Naive thymus-derived CD8-positive, alpha-beta T cell (primary cell): ENCODE data around the gene ASH1L. TPM values are rescaled to one million over a fixed set of nuclear protein-coding genes. Genes with fewer than 3 reads are reported as not detected.
A peak's percentile ranks its signal among the peaks of the same experiment; 100 is the strongest.
"Not testable (repeated sequence)": the region's sequence is repeated elsewhere in the genome, so short reads cannot be mapped to it uniquely, and the experiment has no call there.

Experiments
- ATAC-seq, 2 donors: fragments of 150-1000 bp; cut with Tn5 transposase in 1 of 2; sonication (Bioruptor Pico), chemical (Tn5 transposase) in 1 of 2; 1 replicate in 1 of 2; 2 replicates in 1 of 2; pipeline ENCODE4 v1.10.0; 2021; ENCODE audit warnings: mild to moderate bottlenecking in 2 of 2, moderate library complexity in 2 of 2
- POLR2A ChIA-PET: fragments of 350-600 bp; sonication (Branson Sonifier 250); formaldehyde crosslinking; loops from one replicate; lab custom pipeline; 2021; ENCODE audit warnings: antibody characterized with exemption; lab: Charles Lee
- DNase-seq, 10 donors: peaks; one replicate each; pipeline versions ENCODE4 v3.0.0 to v3.0.0-alpha.2; 2020 to 2022
- H3K27ac Mint-ChIP-seq, 10 donors: one replicate each; pipeline ENCODE4 v1.8.0; 2020 to 2022; ENCODE audit warnings: mild to moderate bottlenecking in 10 of 10, mixed read lengths in 10 of 10, moderate library complexity in 4 of 10, inconsistent platforms in 1 of 10
- H3K27me3 Mint-ChIP-seq, 5 donors: one replicate each; pipeline ENCODE4 v1.8.0; 2021 to 2022; ENCODE audit warnings: mixed read lengths in 5 of 5
- H3K36me3 Mint-ChIP-seq, 3 donors: one replicate each; pipeline ENCODE4 v1.8.0; 2020 to 2022; ENCODE audit warnings: mixed read lengths in 3 of 3, mild to moderate bottlenecking in 2 of 3, inconsistent platforms in 1 of 3
- H3K4me1 Mint-ChIP-seq, 4 donors: one replicate each; pipeline ENCODE4 v1.8.0; 2021 to 2022; ENCODE audit warnings: mixed read lengths in 4 of 4
- H3K4me3 Mint-ChIP-seq, 10 donors: one replicate each; pipeline ENCODE4 v1.8.0; 2020 to 2022; ENCODE audit warnings: mild to moderate bottlenecking in 10 of 10, mixed read lengths in 10 of 10, moderate library complexity in 6 of 10, inconsistent platforms in 1 of 10
- H3K9me3 Mint-ChIP-seq, 9 donors: one replicate each; pipeline ENCODE4 v1.8.0; 2020 to 2022; ENCODE audit warnings: mixed read lengths in 9 of 9, mild to moderate bottlenecking in 3 of 9, inconsistent platforms in 1 of 9, moderate library complexity in 1 of 9
- polyA plus RNA-seq, 3 donors: library from polyadenylated mRNA; unstranded; fragments of 300-500 nt; fragmentation: Illumina TruSeq; gene quantifications; one replicate each; pipeline ENCODE4 v1.2.3, GENCODE V29; 2021
- total RNA-seq, 8 experiments: library from RNA in 2 of 8; stranded (reverse) in 2 of 8; gene quantifications; one replicate each; pipeline ENCODE4 v1.2.3 and lab custom pipeline; 2021 to 2026

ASH1L gene
- total RNA-seq (100 to 1,000 TPM in 1 of 2 experiments, 10 to 100 TPM in 1; 96.5 to 102 TPM), polyA plus RNA-seq (10 to 100 TPM; 12.2 to 22.0 (median 13.9) TPM), total RNA-seq (lab: John Stamatoyannopoulos, UW) (151 to 403 (median 284) reads per million in 6 experiments)

DNA sequence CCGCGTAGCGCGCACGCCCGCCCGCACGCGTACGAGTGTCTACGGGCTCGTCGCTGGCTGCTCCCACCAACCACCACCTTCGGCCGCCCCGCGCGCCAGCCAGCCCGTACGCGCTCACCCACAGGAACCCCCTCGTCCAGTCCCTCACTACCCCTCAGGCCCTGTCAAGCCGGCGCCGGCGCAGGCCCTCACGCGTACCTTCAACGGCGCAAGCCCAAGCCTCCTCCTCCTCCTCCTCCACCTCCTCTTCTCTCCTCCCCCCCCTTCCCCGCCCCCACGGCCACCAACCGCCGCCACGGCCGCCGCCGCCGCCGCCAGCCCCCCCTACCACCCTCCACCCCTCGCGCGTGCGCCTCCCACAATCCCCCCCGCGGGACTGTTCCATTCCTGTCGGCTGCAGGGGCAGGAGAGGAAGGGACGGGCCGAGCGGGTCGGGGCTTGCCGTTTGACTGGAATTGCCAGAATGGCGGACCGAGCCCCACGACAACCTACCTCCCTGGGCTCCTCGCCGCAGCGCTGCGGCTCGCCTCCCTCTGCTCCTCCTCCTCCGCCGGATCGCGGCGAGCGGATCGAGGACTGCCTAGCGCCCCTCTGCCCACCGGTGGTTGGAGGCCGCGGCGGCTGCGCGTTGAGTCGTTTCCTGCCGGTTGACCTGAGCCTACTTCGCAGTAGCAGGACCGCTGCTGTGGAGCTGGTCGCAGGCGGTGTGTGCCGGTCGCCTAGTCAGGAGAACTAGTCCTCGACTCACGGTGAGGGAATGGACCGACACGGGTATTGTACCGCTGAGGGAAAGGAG lies at the start of gene ASH1L:
Gene ASH1L, minus strand, starts transcription at position 223 of the 796 bp plus-strand sequence. CDS start 41,284 bp downstream, outside the sequence.
- Mint-ChIP-seq H3K27me3 (no peaks in the 10 kb centered on the region), H3K9me3 (no peaks in the 10 kb centered on the region), H3K27ac (peak within 1 kb of the TSS; percentile 95 to 100 (median 98)), H3K36me3 (peaks cover 2 to 14% (median 7%) of the 10 kb centered on the region in 3 donors), H3K4me1 (peaks cover 19 to 59% (median 52%) of the 10 kb centered on the region in 4 donors), H3K4me3 (peak within 1 kb of the TSS; percentile 97 to 100 (median 98))
- ATAC-seq (peak; percentile 77 to 79), DNase-seq (peak; percentile 83 to 96 (median 91))
- POLR2A ChIA-PET = interaction anchor here (0.5 to 1.8 kb wide), 14 partner anchors 9 to 368 kb away, joined by 3 to 9 read pairs (median 4); partner anchors contain the start of genes MSTO1 and SCAMP3

DNA sequence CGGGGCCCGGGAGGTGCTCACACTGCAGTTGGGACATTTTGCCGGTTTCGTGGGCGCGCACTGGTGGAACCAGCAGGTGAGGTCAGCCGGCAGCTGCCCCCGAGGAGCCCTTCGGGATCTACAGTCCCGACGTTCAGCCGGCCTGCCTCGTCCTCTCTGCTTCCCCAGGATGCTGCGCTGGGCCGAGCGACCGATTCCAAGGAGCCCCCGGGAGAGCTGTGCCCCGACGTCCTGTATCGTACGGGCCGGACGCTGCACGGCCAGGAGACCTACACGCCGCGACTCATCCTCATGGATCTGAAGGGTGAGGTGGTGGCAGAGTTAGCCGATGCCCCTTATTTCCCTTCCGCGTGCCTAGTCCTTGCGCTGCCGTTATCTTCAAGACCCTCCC lies 47.6 kb upstream of the ASH1L start:
- peaks cover 0 to 20% (median 0%) of the 10 kb centered on the region in 3 donors for H3K36me3 Mint-ChIP-seq
- not testable (repeated sequence) for DNase-seq, H3K9me3 Mint-ChIP-seq, H3K27me3 Mint-ChIP-seq, H3K4me1 Mint-ChIP-seq
- ATAC-seq = peak; percentile 9 to 16
- H3K4me3 Mint-ChIP-seq = peak overlapping the region in 9 of 10 donors; percentile 92 to 100 (median 97)
- peak overlapping the region in 5 of 10 donors; percentile 89 to 98 (median 95) for H3K27ac Mint-ChIP-seq
- POLR2A ChIA-PET = interaction anchor here (0.9 to 1.4 kb wide), 4 partner anchors 47 to 380 kb away, joined by 3 to 6 read pairs (median 3); partner anchors contain the start of genes ASH1L and CLK2

GRCh38 chr1:155609515-155610256 lies 47.1 kb upstream of the ASH1L start, which contains the start of gene MSTO1:
TSS of gene MSTO1 (plus strand) at chr1:155610218. CDS start at chr1:155610249, 31 bp downstream.
- Mint-ChIP-seq H3K27me3 (no peaks in the 10 kb centered on the region), H3K9me3 (no peaks in the 10 kb centered on the region), H3K4me3 (peak within 1 kb of the TSS; percentile 92 to 100 (median 96)), H3K4me1 (peaks cover 0 to 8% (median 5%) of the 10 kb centered on the region in 4 donors), H3K27ac (peak within 1 kb of the TSS; percentile 74 to 98 (median 93)), H3K36me3 (peaks cover 0 to 17% (median 0%) of the 10 kb centered on the region in 3 donors)
- POLR2A ChIA-PET = interaction anchor here (0.6 to 1.4 kb wide), 6 partner anchors 9 to 1394 kb away, joined by 3 to 6 read pairs (median 3); partner anchors contain the start of genes ASH1L and CLK2
- DNase-seq (peak; percentile 81 to 96 (median 90)), ATAC-seq (peak; percentile 94 to 97)

- Mint-ChIP-seq H3K4me1 (peaks cover 0 to 8% (median 5%) of the 10 kb centered on the region in 4 donors), H3K9me3 (no peaks in the 10 kb centered on the region), H3K4me3 (peak overlapping the region in 6 of 10 donors; percentile 15 to 70 (median 60)), H3K36me3 (peaks cover 0 to 14% (median 0%) of the 10 kb centered on the region in 3 donors), H3K27ac (peak overlapping the region in 2 of 10 donors; percentile 29 to 41), H3K27me3 (no peaks in the 10 kb centered on the region)
- ATAC-seq (no peak), DNase-seq (no peak)
- POLR2A ChIA-PET = interaction anchor here (0.8 to 1.4 kb wide), 2 partner anchors 10 to 365 kb away, joined by 3 to 6 read pairs; no protein-coding TSS in a partner anchor
These were observed 46.3 kb upstream of the ASH1L start for GRCh38 chr1:155608888-155609225.

GRCh38 chr1:155607708-155608107 lies 45.1 kb upstream of the ASH1L start:
- Mint-ChIP-seq H3K27ac (peak overlapping the region in 1 of 10 donors; percentile 20), H3K4me3 (peak overlapping the region in 3 of 10 donors; percentile 19 to 68 (median 57))
- POLR2A ChIA-PET = interaction anchor here (1.4 kb wide), 1 partner anchor 45 kb away, joined by 6 read pairs; the partner anchor contains the start of gene ASH1L

GRCh38 chr1:155599828-155600572 lies 37.4 kb upstream of the ASH1L start:
- H3K27ac Mint-ChIP-seq, H3K27me3 Mint-ChIP-seq, H3K9me3 Mint-ChIP-seq, DNase-seq, H3K36me3 Mint-ChIP-seq, ATAC-seq, H3K4me3 Mint-ChIP-seq: not testable (repeated sequence)
- POLR2A ChIA-PET = interaction anchor here (1.4 kb wide), 1 partner anchor 10 kb away, joined by 3 read pairs; the partner anchor contains the start of gene MSTO1
- H3K4me1 Mint-ChIP-seq = peaks cover 0 to 11% (median 7%) of the 10 kb centered on the region in 4 donors

More at GRCh38 chr1:155607708-155608107, 45.1 kb upstream of the ASH1L start:
- Mint-ChIP-seq H3K4me1 (peaks cover 0 to 6% (median 5%) of the 10 kb centered on the region in 4 donors), H3K36me3 (peaks cover 0 to 8% (median 0%) of the 10 kb centered on the region in 3 donors), H3K9me3 (no peaks in the 10 kb centered on the region), H3K27me3 (no peaks in the 10 kb centered on the region)
- DNase-seq (no peak), ATAC-seq (no peak)

DNA sequence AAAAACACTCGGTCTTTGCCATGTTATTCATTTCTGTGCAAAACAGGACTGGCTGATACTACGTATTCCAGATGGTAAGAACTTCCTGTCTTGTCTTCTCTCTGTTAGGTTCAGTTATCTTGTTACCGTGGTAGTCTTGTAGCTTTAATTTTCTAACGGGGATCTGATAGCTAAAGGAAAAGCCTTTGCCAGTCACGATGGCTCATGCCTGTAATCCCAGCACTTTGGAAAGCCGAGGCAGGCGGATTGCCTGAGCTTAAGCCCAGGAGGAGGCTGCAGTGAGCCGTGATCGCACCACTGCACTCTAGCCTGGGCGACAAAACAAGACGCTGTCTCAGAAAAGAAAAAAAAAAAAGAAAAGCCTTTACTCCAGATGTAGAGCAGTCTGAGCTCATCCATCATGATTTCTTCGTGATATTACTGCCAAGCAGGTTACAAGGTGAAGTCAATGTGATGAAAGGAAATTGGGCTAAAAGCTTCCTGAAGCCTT lies 36.3 kb upstream of the ASH1L start:
- Mint-ChIP-seq H3K36me3 (no peaks in the 10 kb centered on the region), H3K27ac (peak overlapping the region; percentile 80 to 95 (median 90)), H3K4me1 (peaks cover 0 to 11% (median 7%) of the 10 kb centered on the region in 4 donors), H3K4me3 (peak overlapping the region; percentile 73 to 90 (median 82)), H3K27me3 (no peaks in the 10 kb centered on the region), H3K9me3 (no peaks in the 10 kb centered on the region)
- peak in 3 of 10 donors; percentile 11 to 27 (median 26) for DNase-seq
- ATAC-seq = peak; percentile 85 to 89
- POLR2A ChIA-PET = interaction anchor here (0.6 to 2.0 kb wide), 4 partner anchors 10 to 379 kb away, joined by 3 to 7 read pairs (median 3); partner anchors contain the start of gene SCAMP3

- Mint-ChIP-seq H3K4me1 (peaks cover 0 to 14% (median 7%) of the 10 kb centered on the region in 4 donors), H3K36me3 (no peaks in the 10 kb centered on the region), H3K4me3 (no peak overlapping the region), H3K9me3 (no peaks in the 10 kb centered on the region), H3K27me3 (no peaks in the 10 kb centered on the region), H3K27ac (peak overlapping the region in 1 of 10 donors; percentile 60)
- ATAC-seq (no peak), DNase-seq (no peak)
- POLR2A ChIA-PET = no interaction called here
These were observed 34.3 kb upstream of the ASH1L start for GRCh38 chr1:155596864-155597263.

DNA sequence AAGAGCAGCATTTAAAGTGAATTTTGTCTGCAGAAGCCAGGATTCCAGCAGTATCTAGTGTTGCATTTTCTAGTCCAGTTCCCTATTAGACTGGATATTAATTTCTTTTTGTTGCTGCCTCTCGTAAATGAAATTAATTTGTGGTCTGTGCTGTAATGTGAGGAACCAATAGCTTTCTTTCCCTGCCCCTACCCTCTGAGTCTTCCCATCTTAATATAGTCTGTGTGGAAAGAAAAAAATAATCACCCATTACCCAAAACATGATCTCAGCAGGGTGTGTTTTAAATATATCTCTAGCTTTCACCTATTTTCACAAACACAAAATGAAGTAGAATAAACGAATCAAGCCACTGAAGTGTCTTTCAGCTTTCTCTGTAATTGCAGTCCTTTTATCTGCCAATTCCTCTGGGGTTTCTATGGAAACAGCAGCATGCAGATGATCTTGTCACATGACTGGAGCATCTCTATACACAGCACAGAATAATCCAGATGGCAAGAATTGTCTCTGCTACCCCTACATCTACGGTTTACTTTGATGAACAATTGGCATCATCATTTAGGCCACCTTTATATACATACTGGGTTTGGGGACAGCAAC lies 33.4 kb upstream of the ASH1L start:
- DNase-seq, H3K36me3 Mint-ChIP-seq, H3K9me3 Mint-ChIP-seq, ATAC-seq, POLR2A ChIA-PET, H3K4me3 Mint-ChIP-seq, H3K27me3 Mint-ChIP-seq: not testable (repeated sequence)
- H3K27ac Mint-ChIP-seq = peak overlapping the region in 1 of 10 donors; percentile 26
- H3K4me1 Mint-ChIP-seq = peaks cover 0 to 14% (median 7%) of the 10 kb centered on the region in 4 donors

DNA sequence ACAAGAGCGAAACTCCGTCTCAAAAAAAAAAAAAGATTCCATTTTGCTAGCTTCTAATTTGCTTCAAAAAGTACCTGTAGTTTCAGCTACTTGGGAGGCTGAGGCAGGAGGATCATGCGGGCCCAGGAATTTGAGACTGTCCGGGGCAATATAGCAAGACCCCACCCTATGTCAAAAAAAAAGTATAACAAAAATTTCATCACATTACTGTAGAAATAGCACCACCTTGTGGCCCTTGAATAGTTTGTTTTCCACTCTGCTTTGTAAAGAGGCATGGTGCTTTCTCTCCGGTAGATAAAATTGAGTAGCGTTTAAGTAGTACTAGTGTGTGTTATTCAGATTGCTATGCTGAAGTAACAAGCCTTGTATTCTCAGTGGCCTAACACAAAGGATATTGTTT lies 29.2 kb upstream of the ASH1L start:
- DNase-seq = peak in 8 of 10 donors; percentile 8 to 67 (median 50)
- H3K9me3 Mint-ChIP-seq = no peaks in the 10 kb centered on the region
- H3K4me3 Mint-ChIP-seq = no peak overlapping the region
- H3K4me1 Mint-ChIP-seq = peaks cover 0 to 3% (median 0%) of the 10 kb centered on the region in 4 donors
- peak; percentile 74 to 80 for ATAC-seq
- peaks cover 0 to 2% (median 0%) of the 10 kb centered on the region in 3 donors for H3K36me3 Mint-ChIP-seq
- peak overlapping the region in 2 of 10 donors; percentile 31 to 32 for H3K27ac Mint-ChIP-seq
- POLR2A ChIA-PET = no interaction called here
- H3K27me3 Mint-ChIP-seq = no peaks in the 10 kb centered on the region
